Stimulated activated CD4-positive, alpha-beta T cell treated with anti-CD3 and anti-CD28 coated beads, Interleukin-4, amount 100 ng/mL, for 48 hours (primary cell): Measurements from ENCODE around the gene WDR91.

Source experiments
- DNase-seq, 2 donors: peaks; one replicate each; pipeline ENCODE4 v3.0.0-alpha.2; 2020; ENCODE audit warnings: low read depth in 2 of 2

The WDR91 gene

GRCh38 chr7:135160858-135161653, 50.3 kb downstream of the WDR91 start:
- no peak for DNase-seq

- DNase-seq, result no peak
Observed at GRCh38 chr7:135160098-135160857, 51.0 kb downstream of the WDR91 start.

- no peak for DNase-seq
Observed at GRCh38 chr7:135159359-135160085, 51.8 kb downstream of the WDR91 start.

- DNase-seq, result no peak
Observed at GRCh38 chr7:135158874-135159273, 52.5 kb downstream of the WDR91 start.

GRCh38 chr7:135158141-135158655, 53.1 kb downstream of the WDR91 start:
- no peak for DNase-seq

- no peak for DNase-seq
Observed at GRCh38 chr7:135156290-135156689, 55.0 kb downstream of the WDR91 start.

GRCh38 chr7:135154734-135155133, 56.6 kb downstream of the WDR91 start:
- no peak for DNase-seq

- DNase-seq, result no peak
Observed at GRCh38 chr7:135152442-135152841, 58.9 kb downstream of the WDR91 start.

GRCh38 chr7:135151533-135151932, 59.8 kb downstream of the WDR91 start:
- DNase-seq, result no peak

GRCh38 chr7:135151132-135151531, 60.2 kb downstream of the WDR91 start:
- no peak for DNase-seq

- DNase-seq, result no peak
Observed at GRCh38 chr7:135150072-135150782, 61.1 kb downstream of the WDR91 start.

GRCh38 chr7:135147899-135148721, 63.2 kb downstream of the WDR91 start, which contains the start of gene TMEM140:
Gene TMEM140, plus strand, starts transcription at chr7:135148072. Its CDS starts 16,370 bp downstream, at chr7:135164442.
- DNase-seq, result no peak

GRCh38 chr7:135147341-135147898, 63.9 kb downstream of the WDR91 start:
- no peak for DNase-seq

GRCh38 chr7:135143885-135144668, 67.2 kb downstream of the WDR91 start:
- no peak for DNase-seq
